ENCODE data around the gene UBE2E1. TPM values are rescaled to one million over a fixed set of nuclear protein-coding genes. Genes with fewer than 3 reads are reported as not detected.
A peak's percentile ranks its signal among the peaks of the same experiment; 100 is the strongest.
"Not testable (repeated sequence)": the region's sequence is repeated elsewhere in the genome, so short reads cannot be mapped to it uniquely, and the experiment has no call there.

The UBE2E1 gene
- total RNA-seq, 1 experiment from 2014 or later = 99.0 TPM

DNA sequence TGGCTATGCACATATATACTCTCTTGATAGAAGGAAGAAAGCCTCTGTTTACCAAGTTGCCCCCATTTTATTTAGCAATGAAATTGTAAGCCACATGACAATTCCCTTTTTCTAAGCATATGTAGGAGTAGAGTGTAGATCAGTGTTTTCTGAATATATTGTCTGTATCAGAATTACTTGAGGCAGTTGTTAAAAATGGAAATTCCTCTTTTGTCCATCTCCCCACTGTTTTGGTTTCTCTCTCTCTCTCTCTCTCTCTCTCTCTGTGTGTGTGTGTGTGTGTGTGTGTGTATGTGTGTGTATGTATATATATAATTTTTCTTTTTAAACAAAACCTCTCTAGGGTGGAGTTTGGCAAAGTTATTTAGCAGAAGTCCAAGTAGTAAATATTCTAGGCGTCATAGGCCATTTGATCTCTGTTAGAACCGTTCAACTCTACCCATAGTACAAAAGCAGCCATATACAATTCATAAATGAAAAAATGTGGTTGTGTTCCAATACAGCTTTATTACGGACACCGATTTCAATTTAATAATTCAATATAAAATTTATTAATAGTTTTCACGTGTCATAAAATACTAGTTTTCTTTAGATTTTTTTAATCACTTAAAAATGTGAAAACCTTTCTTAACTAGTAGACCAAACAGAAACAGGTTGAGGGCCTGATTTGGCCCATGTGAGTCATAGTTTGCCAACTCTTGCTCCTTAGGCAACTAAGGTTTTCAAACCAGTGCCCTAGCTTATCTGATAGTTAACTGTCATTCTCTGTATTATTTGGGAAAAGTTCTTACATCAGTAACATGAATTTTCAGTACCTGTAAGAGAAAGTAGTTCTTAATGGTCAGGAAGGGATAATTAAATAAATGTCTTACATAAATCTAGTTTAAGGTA lies 39.8 kb downstream of the UBE2E1 start:
- DNase-seq (ENCODE audit: low read depth) = peak; percentile 10

DNA sequence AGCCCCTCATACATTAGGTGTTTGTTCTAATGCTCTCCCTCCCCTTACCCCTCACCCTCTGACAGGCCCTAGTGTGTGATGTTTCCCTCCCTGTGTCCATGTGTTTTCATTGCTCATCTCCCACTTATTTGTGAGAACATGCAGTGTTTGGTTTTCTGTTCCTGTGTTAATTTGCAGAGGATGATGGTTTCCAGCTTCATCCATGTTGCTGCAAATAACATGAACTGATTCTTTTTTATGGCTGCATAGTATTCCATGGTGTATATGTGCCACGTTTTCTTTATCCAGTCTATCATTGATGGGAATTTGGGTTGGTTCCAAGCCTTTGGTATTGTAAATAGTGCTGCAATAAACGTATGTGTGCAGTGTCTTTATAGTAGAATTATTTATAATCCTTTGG lies 43.7 kb downstream of the UBE2E1 start:
- DNase-seq (ENCODE audit: low read depth) = not testable (repeated sequence)

DNA sequence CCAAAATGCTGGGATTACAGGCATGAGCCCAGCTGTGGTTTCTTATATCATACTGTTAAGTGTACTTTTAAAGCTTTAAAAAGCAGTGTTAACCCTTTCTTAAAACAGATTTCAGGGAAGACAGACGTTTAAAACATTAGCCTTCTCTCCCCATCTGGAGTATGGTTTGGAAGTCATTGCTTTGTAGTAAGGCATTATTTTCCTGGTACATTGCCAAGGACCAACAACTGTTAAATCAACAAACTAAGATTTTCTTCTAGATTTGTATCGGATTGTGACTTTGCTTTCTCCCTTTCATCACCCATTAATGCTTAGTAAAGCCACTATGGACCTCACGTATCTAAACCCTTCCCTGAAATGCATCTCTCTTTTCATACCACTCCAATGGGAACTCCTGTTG lies 50.5 kb downstream of the UBE2E1 start:
- peak; percentile 15 for DNase-seq (ENCODE audit: low read depth)

DNA sequence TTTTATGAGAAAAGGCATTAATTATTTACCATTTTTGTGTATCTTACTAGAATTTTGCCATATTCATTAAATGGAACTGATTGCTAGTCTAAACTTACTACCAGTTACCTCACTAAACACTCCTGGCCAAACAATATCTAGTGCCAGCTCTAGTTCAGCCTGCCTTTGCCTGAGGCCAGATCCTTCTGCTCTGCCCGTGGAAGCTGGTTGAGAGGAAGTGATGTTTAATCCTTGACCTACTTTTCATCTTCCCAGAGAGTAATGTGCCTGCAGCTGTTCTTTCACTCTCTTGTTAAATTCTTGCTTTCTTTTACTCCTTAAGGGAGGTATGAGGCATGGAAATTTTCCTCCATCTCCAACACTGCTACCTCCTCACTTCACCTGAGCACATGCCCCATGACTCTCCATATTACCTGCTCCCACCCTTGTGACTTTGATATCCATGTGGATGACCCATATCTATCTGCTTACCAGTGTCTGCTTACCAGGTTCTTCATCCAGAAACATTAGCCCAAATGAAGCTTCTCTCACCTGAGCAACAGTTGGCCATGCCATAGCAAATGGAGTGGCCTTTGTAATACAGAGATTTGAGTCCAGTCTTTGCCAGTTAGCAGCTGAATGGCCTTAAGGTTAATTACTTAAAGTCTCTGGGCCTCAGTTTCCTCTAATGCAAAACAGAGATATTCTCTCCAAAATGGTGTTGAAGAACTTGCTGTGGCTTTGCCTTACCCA lies 53.4 kb downstream of the UBE2E1 start:
- DNase-seq (ENCODE audit: low read depth) = peak; percentile 80

DNA sequence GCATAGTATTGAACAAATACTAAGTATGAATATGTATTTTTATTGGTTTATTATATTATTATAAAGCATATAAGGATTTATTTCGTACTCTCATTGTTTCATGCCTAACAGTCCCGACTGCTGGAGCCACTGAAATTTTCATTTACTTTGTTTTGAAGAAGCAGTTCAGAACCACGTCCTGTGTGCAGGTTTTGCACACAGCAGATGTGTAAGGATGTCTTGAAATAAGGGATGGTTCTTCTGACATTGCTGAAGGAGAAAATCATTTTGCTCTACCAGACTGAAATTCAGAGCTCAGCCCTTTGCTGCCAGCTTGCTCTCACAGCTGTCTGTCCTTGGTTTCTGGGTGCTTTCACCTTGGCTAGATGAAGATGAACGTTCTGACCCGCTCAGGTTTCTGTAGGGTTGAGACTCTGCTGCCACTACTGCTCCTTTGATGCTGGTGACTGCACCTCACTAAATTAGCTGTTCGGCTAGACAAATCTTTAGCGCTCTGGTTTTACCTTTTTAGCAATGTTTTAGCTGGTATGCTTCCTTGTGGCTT lies 54.2 kb downstream of the UBE2E1 start:
- no peak for DNase-seq (ENCODE audit: low read depth)

DNA sequence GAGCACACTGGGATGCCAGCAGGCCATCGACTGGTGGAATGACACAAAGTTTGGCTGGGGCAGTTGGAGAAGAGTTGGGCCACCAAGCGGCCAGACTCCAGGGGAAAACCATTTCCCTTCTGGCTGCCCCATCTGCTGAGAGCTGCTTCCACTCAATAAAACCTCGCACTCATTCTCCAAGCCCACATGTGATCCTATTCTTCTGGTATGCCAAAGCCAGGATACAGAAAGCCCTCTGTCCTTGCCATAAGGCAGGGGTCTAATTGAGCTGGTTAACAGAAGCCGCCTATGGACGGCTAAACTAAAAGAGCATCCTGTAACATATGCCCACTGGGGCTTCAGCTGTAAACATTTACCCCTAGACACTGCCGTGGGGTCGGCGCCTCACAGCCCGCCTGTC lies 55.9 kb downstream of the UBE2E1 start:
- DNase-seq (ENCODE audit: low read depth) = no peak

DNA sequence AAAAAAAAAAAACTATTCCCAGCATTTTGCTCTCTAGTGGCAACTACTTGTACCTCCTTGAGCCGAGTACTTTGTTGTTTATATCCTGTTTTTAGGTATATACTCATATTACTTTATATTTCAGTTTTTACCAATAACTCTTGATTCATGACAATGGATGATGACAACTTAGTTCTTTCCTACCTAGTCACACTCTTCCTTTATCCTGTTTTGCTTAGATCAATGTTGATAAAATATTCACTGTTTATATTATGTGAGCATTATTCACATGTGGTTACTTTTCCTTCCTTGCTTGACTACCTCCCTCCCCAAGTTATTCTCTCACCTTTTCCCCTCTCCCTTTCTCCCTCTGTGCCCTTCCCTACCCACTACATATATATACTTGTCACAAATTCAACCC lies 57.3 kb downstream of the UBE2E1 start:
- DNase-seq (ENCODE audit: low read depth) = peak; percentile 46

DNA sequence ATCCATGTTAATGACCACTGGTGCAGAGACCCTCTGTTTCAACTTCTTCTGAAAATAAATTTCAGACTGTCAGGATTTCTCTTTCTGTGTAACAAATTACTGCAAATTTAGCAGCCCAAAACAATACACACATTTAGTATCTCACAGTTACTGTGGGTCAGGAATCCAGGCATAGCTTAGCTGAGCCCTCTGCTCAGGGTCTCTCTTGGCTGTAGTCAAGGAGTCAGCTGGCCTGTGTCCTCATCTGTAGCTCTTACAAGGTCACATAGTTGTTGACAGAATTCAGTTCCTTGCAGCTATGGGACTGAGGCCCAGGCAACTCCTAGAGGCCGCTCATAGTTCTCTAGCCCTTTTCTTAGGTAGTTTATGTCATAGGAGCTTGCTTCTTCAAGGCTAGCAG lies 59.2 kb downstream of the UBE2E1 start:
- DNase-seq (ENCODE audit: low read depth) = no peak

DNA sequence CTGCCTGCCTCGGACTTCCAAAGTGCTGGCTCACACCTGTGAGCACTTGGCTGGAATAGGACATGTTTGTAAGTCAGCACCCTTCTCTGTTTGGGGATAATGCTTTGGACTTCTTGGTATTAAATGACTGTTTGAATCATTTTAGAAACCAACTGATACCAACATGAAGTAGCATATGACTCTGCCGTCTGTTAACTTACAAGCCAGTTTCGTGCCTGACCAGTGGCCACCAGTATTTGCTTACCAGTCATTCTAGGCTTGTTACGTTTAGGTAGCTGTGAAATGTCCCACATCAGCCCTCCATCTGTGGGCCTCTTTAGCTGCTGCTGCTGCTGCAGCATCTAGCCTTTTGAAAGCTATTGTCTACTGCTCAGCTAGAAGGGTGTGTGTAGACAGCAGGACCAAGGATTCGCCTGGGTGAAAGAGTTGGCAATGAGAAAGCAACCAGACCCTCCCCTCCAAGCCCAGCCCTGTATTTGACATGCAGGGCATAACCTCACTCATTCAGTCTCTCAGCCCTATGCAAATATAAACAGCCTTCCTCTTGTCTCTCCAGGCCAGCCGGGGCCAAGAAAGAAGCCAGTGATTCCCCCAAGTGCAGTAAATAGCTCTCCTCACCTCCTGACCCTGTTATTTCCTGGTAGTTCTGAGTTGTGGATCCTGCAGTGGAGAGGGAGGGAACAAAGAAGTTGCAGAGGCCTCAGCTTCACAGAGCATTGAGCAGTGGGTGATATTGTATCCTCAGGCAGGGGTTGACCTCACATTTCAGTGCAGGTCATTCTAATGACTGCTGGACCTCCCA lies 60.0 kb downstream of the UBE2E1 start:
- peak; percentile 75 for DNase-seq (ENCODE audit: low read depth)

DNA sequence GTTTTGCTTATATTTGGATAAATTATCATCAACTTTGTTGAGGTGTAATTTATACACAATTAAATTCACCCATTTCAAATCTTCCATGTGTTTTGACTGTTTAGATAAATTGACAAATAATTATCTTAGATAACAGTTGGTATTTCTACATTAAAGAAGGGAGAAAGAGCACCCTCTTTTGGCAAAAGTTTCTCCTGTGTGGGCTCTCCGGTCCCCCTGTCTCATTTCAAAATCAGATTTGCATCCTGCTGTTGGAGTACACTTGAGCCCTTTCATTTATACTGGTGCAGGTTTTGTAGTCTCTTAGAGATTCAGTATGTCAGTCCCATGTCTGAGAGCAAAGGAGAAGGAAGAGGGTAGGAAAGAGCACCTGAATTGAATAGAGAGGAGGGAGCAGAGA lies 61.6 kb downstream of the UBE2E1 start:
- DNase-seq (ENCODE audit: low read depth) = no peak

DNA sequence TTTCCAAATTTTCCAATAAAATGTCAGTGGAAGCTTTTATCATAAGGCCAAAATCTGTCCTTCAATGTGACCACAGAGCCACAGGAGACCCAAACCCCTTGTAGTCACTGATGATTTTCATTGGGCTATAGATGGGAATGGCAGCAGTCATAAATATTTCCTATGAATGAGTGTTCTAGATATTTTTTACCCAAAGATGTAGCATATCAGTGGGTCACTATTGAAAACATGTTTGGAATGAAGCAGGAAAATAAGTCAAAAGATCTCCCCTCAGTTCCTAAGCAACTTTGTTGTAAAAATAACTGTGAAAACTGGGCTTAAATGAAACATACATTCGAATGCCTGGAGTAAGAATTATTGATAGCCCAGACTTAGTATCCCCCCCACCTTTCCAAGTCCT lies 62.1 kb downstream of the UBE2E1 start:
- no peak for DNase-seq (ENCODE audit: low read depth)

DNA sequence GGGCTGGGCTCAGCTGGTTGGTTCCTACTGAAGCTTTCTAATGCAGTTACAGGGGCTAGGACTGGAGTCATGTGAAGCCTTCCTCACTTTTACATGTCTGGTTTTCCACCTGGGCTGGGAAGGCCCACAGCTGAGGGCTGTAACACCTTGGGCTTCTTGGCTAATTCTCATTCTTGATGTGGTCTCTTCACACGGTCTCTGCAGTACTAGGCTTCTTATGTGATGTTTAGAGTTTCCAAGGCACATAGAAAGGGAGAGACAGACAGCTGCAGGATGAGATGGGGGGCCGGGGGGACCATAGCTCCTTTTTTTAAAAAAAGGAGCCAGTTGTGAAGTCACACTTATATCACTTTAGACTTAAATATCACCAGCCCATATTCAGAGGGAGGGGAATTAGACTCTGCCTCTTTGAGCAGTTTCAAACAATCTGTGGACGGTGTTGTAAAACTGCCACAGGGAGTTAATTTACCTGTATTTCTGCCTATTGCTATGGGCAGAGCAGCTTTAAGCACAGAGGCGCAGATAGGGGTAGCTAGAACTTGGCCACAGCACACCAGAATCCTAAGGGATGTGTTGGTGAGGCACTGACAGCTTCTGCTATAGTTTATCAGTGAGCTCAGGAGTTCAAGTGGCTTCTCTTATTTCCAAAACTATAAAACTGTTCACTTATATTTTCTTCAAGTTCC lies 64.4 kb downstream of the UBE2E1 start:
- DNase-seq (ENCODE audit: low read depth) = no peak

DNA sequence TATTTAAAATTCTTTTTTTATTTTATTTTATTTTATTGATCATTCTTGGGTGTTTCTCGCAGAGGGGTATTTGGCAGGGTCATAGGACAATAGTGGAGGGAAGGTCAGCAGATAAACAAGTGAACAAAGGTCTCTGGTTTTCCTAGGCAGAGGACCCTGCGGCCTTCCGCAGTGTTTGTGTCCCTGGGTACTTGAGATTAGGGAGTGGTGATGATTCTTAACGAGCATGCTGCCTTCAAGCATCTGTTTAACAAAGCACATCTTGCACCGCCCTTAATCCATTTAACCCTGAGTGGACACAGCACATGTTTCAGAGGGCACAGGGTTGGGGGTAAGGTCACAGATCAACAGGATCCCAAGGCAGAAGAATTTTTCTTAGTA lies 64.9 kb downstream of the UBE2E1 start:
- DNase-seq (ENCODE audit: low read depth) = not testable (repeated sequence)

DNA sequence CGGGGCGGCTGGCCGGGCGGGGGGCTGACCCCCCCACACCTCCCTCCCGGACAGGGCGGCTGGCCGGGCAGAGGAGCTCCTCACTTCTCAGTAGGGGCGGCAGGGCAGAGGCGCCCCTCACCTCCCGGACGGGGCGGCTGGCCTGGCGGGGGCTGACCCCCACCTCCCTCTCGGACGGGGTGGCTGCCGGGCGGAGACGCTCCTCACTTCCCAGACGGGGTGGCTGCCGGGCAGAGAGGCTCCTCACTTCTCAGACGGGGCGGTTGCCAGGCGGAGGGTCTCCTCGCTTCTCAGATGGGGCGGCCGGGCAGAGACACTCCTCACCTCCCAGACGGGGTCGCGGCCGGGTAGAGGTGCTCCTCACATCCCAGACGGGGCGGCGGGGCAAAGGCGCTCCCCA lies 65.6 kb downstream of the UBE2E1 start:
- not testable (repeated sequence) for DNase-seq (ENCODE audit: low read depth)

DNA sequence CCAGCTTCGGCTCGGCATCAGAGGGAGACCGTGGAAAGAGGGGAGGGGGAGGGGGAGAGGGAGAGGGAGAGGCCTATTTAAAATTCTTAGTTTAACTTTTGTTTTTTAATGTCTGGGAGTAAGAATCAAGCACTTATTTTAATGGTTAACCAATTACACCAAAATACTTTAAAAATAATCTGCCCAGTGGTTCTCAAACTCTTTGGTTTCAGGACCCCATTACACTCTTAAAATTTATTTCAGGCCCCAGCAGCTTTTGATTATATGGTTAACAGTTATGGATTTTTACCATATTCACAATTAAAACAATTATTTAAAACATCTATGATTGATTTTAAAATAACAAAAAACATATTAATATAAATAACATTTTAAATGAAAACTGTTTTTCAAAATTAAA lies 66.6 kb downstream of the UBE2E1 start:
- no peak for DNase-seq (ENCODE audit: low read depth)

DNA sequence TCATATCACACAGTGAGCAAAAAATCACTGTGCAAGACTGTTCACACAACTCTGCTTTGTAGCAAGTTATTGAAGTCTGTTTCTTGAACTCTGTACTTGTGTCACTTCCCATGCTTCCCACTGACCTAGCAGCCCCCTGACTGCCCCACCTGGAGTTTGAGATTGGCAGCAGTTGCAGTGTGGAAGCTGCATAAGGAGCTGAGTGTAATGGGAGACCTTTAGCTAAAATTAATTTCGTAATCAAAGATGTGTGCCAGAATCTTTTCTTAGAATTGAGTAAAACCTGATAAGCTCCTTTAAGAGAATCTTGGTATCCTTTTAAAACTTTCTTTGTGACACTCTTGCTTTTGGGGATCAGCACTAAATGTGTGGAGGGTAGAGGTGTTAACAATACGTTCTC lies 68.2 kb downstream of the UBE2E1 start:
- no peak for DNase-seq (ENCODE audit: low read depth)

DNA sequence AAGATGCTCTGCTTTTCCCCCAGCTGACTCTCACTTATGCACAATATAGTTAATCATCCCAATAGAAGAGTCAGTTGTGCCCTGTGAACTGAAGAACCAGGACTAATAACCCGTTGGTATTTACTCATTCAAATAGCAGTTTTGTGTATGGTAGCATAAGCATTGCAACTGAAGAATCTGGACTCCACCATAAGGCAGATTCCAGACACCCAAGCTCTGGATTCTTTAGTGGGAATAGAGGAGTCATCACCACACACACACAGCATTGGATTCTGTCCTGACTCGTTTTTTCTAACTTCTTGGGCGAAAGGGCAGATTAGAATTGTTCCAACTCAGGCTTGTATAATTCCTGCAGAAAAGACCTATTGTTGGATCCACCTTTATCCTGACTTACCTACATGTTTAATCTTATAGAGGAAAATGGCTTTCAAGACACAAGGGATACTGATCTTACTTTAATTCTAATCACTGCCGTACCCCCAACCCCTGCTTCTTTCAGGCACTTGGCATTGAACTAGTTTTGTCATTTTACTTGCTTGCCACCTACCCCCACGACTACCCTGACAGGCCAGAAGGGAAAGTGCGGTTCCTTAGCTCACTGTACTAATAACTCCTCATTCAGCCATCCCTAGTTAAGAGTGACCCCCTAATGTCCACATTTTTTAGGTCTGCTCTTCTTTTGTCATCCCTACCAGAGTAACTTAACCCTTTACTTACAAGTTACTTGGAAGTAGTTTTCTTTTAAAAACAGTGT lies 68.8 kb downstream of the UBE2E1 start:
- no peak for DNase-seq (ENCODE audit: low read depth)

DNA sequence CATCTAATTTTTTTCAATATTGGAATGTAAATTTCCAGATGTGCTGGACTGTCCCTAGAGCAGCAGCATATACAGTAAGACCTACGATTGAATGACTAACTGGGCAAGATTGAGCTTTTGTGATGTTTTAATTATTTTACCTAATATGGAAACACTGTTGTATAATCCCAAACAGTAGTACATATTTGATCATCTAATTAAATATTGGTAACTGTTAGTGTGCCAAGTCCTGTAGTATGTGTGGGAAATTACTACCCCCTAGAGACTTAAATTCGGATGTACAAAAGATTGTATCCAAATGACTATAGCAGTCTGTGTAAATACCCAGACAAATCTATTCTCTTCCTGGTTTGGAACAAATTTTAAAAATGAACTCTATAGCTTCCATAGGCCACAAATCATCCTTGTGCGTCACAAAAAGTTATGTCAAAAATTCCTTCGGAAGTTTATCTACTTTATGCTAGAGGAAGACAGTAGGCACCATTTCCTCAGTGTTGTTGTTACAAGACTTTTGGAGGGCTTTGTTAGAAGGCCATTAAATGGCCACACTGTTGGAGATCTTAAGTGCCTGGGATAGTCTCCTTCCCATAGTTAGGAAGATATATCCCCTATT lies 69.5 kb downstream of the UBE2E1 start:
- no peak for DNase-seq (ENCODE audit: low read depth)

DNA sequence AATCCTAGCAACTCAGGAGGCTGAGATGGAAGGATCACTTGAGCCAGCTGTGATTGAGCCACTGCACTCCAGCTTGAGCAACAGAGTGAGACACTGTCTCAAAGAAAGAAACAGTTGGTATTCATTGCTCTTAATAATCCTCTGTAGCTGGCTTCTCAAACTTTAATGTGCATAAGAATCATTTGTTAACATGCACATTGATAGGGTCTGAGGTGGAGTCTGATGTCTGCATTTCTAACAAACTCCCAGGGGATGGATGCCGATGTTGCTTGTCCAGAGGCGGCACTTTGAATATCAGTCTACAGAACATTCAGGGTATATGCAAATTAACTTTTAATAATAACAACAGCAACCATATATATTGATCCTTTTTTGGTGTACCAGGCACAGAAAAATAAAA lies 71.2 kb downstream of the UBE2E1 start:
- no peak for DNase-seq (ENCODE audit: low read depth)

DNA sequence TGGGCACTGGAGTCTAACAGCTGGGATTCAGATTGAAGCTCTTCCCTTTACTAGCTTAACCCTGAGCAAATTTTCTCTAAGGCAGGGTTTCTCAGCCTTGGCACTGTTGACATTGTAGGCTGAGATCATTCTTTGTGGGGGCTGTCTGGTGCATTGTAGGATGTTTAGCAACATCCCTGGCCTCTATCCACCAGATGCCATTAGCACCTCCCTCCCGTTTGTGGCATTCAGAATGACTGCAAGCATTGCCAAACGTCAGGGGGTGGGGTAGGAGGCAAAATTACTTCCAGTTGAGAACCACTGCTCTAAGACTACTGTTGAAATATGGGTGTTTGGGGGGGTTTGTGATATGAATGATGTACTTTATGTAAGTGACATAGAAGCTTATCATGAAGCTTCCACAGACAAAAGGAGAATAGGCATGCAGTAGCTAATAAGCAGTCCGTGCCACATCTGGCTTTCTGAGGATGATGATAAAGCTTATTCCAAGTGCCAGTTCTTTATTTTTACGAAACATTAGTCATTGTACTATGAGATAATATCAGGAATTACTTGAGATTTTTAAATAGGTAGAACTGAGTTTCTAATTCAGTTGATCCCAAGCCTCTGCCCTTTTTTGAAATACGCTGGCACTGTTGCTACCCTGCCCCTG lies 71.7 kb downstream of the UBE2E1 start:
- DNase-seq (ENCODE audit: low read depth) = peak; percentile 72
